PC-3 (cell line): ENCODE data around the gene CHRNB4. TPM values are rescaled to one million over a fixed set of nuclear protein-coding genes. Genes with fewer than 3 reads are reported as not detected.
A peak's percentile ranks its signal among the peaks of the same experiment; 100 is the strongest.

Source experiments
- ATAC-seq: fragments of 200-7000 bp; cut with Tn5 transposase; 2 replicates; pipeline ENCODE4 v1.9.1; 2020; ENCODE audit warnings: mild to moderate bottlenecking, moderate library complexity
- Bru-seq: library from RNA; stranded (reverse); fragments of 400-500 nt; gene quantifications from one replicate; lab custom pipeline; 2021; lab: Mats Ljungman, UMichigan
- BruChase-seq, 2 experiments: library from RNA; stranded (reverse); fragments of 400-500 nt; gene quantifications; one replicate each; lab custom pipeline; 2021; lab: Mats Ljungman, UMichigan
- BruUV-seq: library from RNA; stranded (reverse); fragments of 400-500 nt; replicated peaks from 2 replicates; lab custom pipeline; 2021; lab: Mats Ljungman, UMichigan
- CTCF ChIA-PET: fragments of 300-600 bp; sonication (Branson Sonifier 250); formaldehyde crosslinking; loops from one replicate; lab custom pipeline; 2022; ENCODE audit warnings: antibody characterized with exemption; lab: Charles Lee
- POLR2A ChIA-PET: fragments of 300-600 bp; sonication (Branson Sonifier 250); formaldehyde crosslinking; loops from one replicate; lab custom pipeline; 2022; ENCODE audit warnings: antibody characterized with exemption; ENCODE audit not compliant: unreplicated experiment; lab: Charles Lee
- DNase-seq: peaks from one replicate; pipeline ENCODE4 v3.0.0-alpha.2; 2015
- H2AFZ ChIP-seq: fragments of 300-600 bp; sonication (generic); 2 replicates; pipeline ENCODE4 v1.6.0; 2016; ENCODE audit warnings: antibody characterized with exemption, low read length
- H3F3A ChIP-seq: fragments of 300-600 bp; sonication (generic); one replicate; pipeline ENCODE4 v1.6.0; 2017; ENCODE audit warnings: antibody characterized with exemption, low read length, control low read depth, mild to moderate bottlenecking; ENCODE audit not compliant: unreplicated experiment
- H3K27ac ChIP-seq: fragments of 300-600 bp; sonication (generic); 2 replicates; pipeline ENCODE4 v1.5.1; 2016; ENCODE audit warnings: mild to moderate bottlenecking, low read length
- H3K27me3 ChIP-seq: fragments of 300-600 bp; sonication (generic); 2 replicates; pipeline ENCODE4 v1.6.1; 2016; ENCODE audit warnings: low read length, mixed read lengths
- H3K36me3 ChIP-seq: fragments of 300-600 bp; sonication (generic); 2 replicates; pipeline ENCODE4 v1.6.1; 2016; ENCODE audit warnings: low read depth, mixed run types, low read length, mixed read lengths
- H3K4me1 ChIP-seq: fragments of 300-600 bp; sonication (generic); 2 replicates; pipeline ENCODE4 v1.5.1; 2016; ENCODE audit warnings: low read length; ENCODE audit not compliant: insufficient read depth
- H3K4me2 ChIP-seq: fragments of 300-600 bp; sonication (generic); 2 replicates; pipeline ENCODE4 v1.6.0; 2016; ENCODE audit warnings: low read length
- H3K4me3 ChIP-seq: fragments of 300-600 bp; sonication (generic); 2 replicates; pipeline ENCODE4 v1.5.1; 2016; ENCODE audit warnings: mild to moderate bottlenecking, low read length, mixed read lengths
- H3K79me2 ChIP-seq: fragments of 300-600 bp; sonication (generic); 2 replicates; pipeline ENCODE4 v1.6.1; 2017; ENCODE audit warnings: low read length, mixed read lengths
- H3K9ac ChIP-seq: fragments of 300-600 bp; sonication (generic); 2 replicates; pipeline ENCODE4 v1.6.0; 2016; ENCODE audit warnings: mild to moderate bottlenecking, low read length
- H3K9me2 ChIP-seq: fragments of 300-600 bp; sonication (generic); replicated peaks from 2 replicates; pipeline ENCODE4 v1.6.1; 2016; ENCODE audit warnings: mixed run types, low read length, mixed read lengths
- H3K9me3 ChIP-seq: fragments of 300-600 bp; sonication (generic); 2 replicates; pipeline ENCODE4 v1.6.1; 2016; ENCODE audit warnings: low read length, mixed read lengths
- H4K20me1 ChIP-seq: fragments of 300-600 bp; sonication (generic); 2 replicates; pipeline ENCODE4 v1.6.1; 2016; ENCODE audit warnings: low read length, mixed read lengths
- EZH2 ChIP-seq: fragments of 300-600 bp; sonication (generic); IDR thresholded peaks from one replicate; pipeline ENCODE4 v1.6.1; 2017; ENCODE audit warnings: antibody characterized with exemption, mild to moderate bottlenecking, low read length; ENCODE audit not compliant: unreplicated experiment
- EZH2phosphoT487 ChIP-seq: fragments of 300-600 bp; sonication (generic); IDR thresholded peaks from 2 replicates; pipeline ENCODE4 v1.6.1; 2018; ENCODE audit warnings: mild to moderate bottlenecking, antibody characterized with exemption, low read length, borderline replicate concordance
- intact Hi-C: fragments of 100-400 bp; cut with micrococcal nuclease; formaldehyde crosslinking; loops from 2 replicates; pipeline ENCODE4 v1.9.0; 2023
- long read RNA-seq: library from polyadenylated mRNA; unstranded; transcript quantifications from one replicate; pipeline ENCODE4 v2.0.0, GENCODE V29; 2021; ENCODE audit not compliant: unreplicated experiment
- total RNA-seq: library from RNA; depleted of rRNA; stranded (reverse); fragments of >200 nt; gene quantifications from 2 replicates; pipeline ENCODE4 v1.2.3, GENCODE V29; 2014; rRNA removed
- TF ChIP-seq, protein P1 (sequence below): fragments of 300-600 bp; sonication (generic); conservative IDR thresholded peaks from 2 replicates; pipeline ENCODE4 v1.5.1; 2017; ENCODE audit warnings: antibody characterized with exemption, low read depth, mild to moderate bottlenecking, low read length

The CHRNB4 gene, protein sequence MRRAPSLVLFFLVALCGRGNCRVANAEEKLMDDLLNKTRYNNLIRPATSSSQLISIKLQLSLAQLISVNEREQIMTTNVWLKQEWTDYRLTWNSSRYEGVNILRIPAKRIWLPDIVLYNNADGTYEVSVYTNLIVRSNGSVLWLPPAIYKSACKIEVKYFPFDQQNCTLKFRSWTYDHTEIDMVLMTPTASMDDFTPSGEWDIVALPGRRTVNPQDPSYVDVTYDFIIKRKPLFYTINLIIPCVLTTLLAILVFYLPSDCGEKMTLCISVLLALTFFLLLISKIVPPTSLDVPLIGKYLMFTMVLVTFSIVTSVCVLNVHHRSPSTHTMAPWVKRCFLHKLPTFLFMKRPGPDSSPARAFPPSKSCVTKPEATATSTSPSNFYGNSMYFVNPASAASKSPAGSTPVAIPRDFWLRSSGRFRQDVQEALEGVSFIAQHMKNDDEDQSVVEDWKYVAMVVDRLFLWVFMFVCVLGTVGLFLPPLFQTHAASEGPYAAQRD
- not detected in 2 replicates for total RNA-seq
- not detected for Bru-seq, nascent RNA
- not detected for BruChase-seq, experiment 1, labeled RNA remaining after a 6-hour chase
- BruChase-seq, experiment 2, labeled RNA remaining after a 2-hour chase, result not detected
- long read RNA-seq, result 0 reads

GRCh38 chr15:78641102-78641748 is at the start of gene CHRNB4:
Gene CHRNB4, minus strand, starts transcription at chr15:78641210. Its CDS starts 77 bp downstream, at chr15:78641133.
- H2AFZ ChIP-seq, result peak within 1 kb of the TSS; percentile 75
- H3K4me1 ChIP-seq, result no peaks in the 10 kb centered on the region
- intact Hi-C loops, result loop anchor here (5.0 kb wide), 1 partner anchor 66 kb away; no protein-coding TSS in a partner anchor
- no peaks in the 10 kb centered on the region for H3K9me3 ChIP-seq
- no peak within 1 kb of the TSS for H3K27ac ChIP-seq
- no peaks in the 10 kb centered on the region for H4K20me1 ChIP-seq
- H3K27me3 ChIP-seq, result no peaks in the 10 kb centered on the region
- no TSS peak for BruUV-seq
- H3K9ac ChIP-seq, result no peak within 1 kb of the TSS
- DNase-seq, result no peak
- no peaks in the 10 kb centered on the region for H3F3A ChIP-seq
- no peaks in the 10 kb centered on the region for H3K36me3 ChIP-seq
- no peaks in the 10 kb centered on the region for H3K79me2 ChIP-seq
- H3K4me3 ChIP-seq, result peak within 1 kb of the TSS; percentile 57
- H3K4me2 ChIP-seq, result peak within 1 kb of the TSS; percentile 76
- H3K9me2 ChIP-seq, result no peaks in the 10 kb centered on the region
- CTCF ChIA-PET, result no interaction called here
- TF ChIP-seq, protein P1, sequence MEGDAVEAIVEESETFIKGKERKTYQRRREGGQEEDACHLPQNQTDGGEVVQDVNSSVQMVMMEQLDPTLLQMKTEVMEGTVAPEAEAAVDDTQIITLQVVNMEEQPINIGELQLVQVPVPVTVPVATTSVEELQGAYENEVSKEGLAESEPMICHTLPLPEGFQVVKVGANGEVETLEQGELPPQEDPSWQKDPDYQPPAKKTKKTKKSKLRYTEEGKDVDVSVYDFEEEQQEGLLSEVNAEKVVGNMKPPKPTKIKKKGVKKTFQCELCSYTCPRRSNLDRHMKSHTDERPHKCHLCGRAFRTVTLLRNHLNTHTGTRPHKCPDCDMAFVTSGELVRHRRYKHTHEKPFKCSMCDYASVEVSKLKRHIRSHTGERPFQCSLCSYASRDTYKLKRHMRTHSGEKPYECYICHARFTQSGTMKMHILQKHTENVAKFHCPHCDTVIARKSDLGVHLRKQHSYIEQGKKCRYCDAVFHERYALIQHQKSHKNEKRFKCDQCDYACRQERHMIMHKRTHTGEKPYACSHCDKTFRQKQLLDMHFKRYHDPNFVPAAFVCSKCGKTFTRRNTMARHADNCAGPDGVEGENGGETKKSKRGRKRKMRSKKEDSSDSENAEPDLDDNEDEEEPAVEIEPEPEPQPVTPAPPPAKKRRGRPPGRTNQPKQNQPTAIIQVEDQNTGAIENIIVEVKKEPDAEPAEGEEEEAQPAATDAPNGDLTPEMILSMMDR, result no peak
- TF ChIP-seq EZH2phosphoT487 (no peak), EZH2 (no peak)
- POLR2A ChIA-PET, result no interaction called here
- peak; percentile 13; the same call in 1 of the 2 replicates for ATAC-seq

- ChIA-PET CTCF (no interaction called here), POLR2A (no interaction called here)
- no peak for TF ChIP-seq EZH2phosphoT487
- TF ChIP-seq, protein P1, result no peak
- TF ChIP-seq EZH2, result no peak
- Histone ChIP-seq H3K9ac (no peak overlapping the region), H3K27me3 (no peaks in the 10 kb centered on the region), H3F3A (no peaks in the 10 kb centered on the region), H3K27ac (no peak overlapping the region), H3K79me2 (no peaks in the 10 kb centered on the region), H3K4me1 (no peaks in the 10 kb centered on the region), H4K20me1 (no peaks in the 10 kb centered on the region), H3K9me2 (no peaks in the 10 kb centered on the region), H2AFZ (no peak overlapping the region), H3K4me2 (no peak overlapping the region), H3K9me3 (no peaks in the 10 kb centered on the region), H3K36me3 (no peaks in the 10 kb centered on the region), H3K4me3 (no peak overlapping the region)
- intact Hi-C loops, result no loop called here
- no TSS peak for BruUV-seq
- no peak for ATAC-seq
- DNase-seq, result no peak
Observed at GRCh38 chr15:78689626-78690025, 48.6 kb upstream of the CHRNB4 start.
